ENCODE results near the gene RBM27.
A peak's percentile ranks its signal among the peaks of the same experiment; 100 is the strongest.
"Not testable (repeated sequence)": the region's sequence is repeated elsewhere in the genome, so short reads cannot be mapped to it uniquely, and the experiment has no call there.

The RBM27 gene

GRCh38 chr5:146196459-146197048 lies 6.9 kb upstream of the RBM27 start:
- peaks cover 11% of the 10 kb centered on the region for H3K27me3 Mint-ChIP-seq
- H3K9me3 Mint-ChIP-seq (ENCODE audit: low read depth), result no peaks in the 10 kb centered on the region
- H3K27ac Mint-ChIP-seq, result no peak overlapping the region
- no peaks in the 10 kb centered on the region for H3K4me1 Mint-ChIP-seq (ENCODE audit: low read depth)
- no peak overlapping the region for H3K4me3 Mint-ChIP-seq
- H3K36me3 Mint-ChIP-seq, result peaks cover 3% of the 10 kb centered on the region

- H3K4me1 Mint-ChIP-seq (ENCODE audit: low read depth), result peaks cover 6% of the 10 kb centered on the region
- peaks cover 5% of the 10 kb centered on the region for H3K27me3 Mint-ChIP-seq
- no peaks in the 10 kb centered on the region for H3K9me3 Mint-ChIP-seq (ENCODE audit: low read depth)
- no peak overlapping the region for H3K4me3 Mint-ChIP-seq
- H3K27ac Mint-ChIP-seq, result no peak overlapping the region
- H3K36me3 Mint-ChIP-seq, result peaks cover 2% of the 10 kb centered on the region
These were observed 4.1 kb upstream of the RBM27 start for GRCh38 chr5:146199176-146199815.

GRCh38 chr5:146201795-146202194 lies 1.6 kb upstream of the RBM27 start:
- not testable (repeated sequence) for H3K9me3 Mint-ChIP-seq (ENCODE audit: low read depth); H3K36me3 Mint-ChIP-seq; H3K27ac Mint-ChIP-seq; H3K27me3 Mint-ChIP-seq; H3K4me3 Mint-ChIP-seq
- peaks cover 14% of the 10 kb centered on the region for H3K4me1 Mint-ChIP-seq (ENCODE audit: low read depth)

GRCh38 chr5:146203872-146204192 lies 427 bp downstream of the RBM27 start:
- Mint-ChIP-seq H3K9me3 (ENCODE audit: low read depth) (no peaks in the 10 kb centered on the region), H3K4me3 (no peak overlapping the region), H3K27me3 (no peaks in the 10 kb centered on the region), H3K36me3 (no peaks in the 10 kb centered on the region), H3K4me1 (ENCODE audit: low read depth) (peaks cover 29% of the 10 kb centered on the region), H3K27ac (no peak overlapping the region)

GRCh38 chr5:146205499-146206202 lies 2.2 kb downstream of the RBM27 start:
- no peak overlapping the region for H3K27ac Mint-ChIP-seq
- H3K9me3 Mint-ChIP-seq (ENCODE audit: low read depth), result no peaks in the 10 kb centered on the region
- H3K4me3 Mint-ChIP-seq, result peak overlapping the region; percentile 67
- no peaks in the 10 kb centered on the region for H3K36me3 Mint-ChIP-seq
- H3K4me1 Mint-ChIP-seq (ENCODE audit: low read depth), result peaks cover 43% of the 10 kb centered on the region
- H3K27me3 Mint-ChIP-seq, result no peaks in the 10 kb centered on the region

- Mint-ChIP-seq H3K9me3 (ENCODE audit: low read depth) (no peaks in the 10 kb centered on the region), H3K27ac (no peak overlapping the region), H3K27me3 (no peaks in the 10 kb centered on the region), H3K4me1 (ENCODE audit: low read depth) (peaks cover 43% of the 10 kb centered on the region), H3K4me3 (peak overlapping the region; percentile 67), H3K36me3 (no peaks in the 10 kb centered on the region)
These were observed 2.9 kb downstream of the RBM27 start for GRCh38 chr5:146206257-146206656.

- Mint-ChIP-seq H3K27ac (no peak overlapping the region), H3K4me1 (ENCODE audit: low read depth) (peaks cover 47% of the 10 kb centered on the region), H3K36me3 (no peaks in the 10 kb centered on the region), H3K4me3 (peak overlapping the region; percentile 3), H3K27me3 (no peaks in the 10 kb centered on the region), H3K9me3 (ENCODE audit: low read depth) (no peaks in the 10 kb centered on the region)
These were observed 5.6 kb downstream of the RBM27 start for GRCh38 chr5:146208916-146209522.

- Mint-ChIP-seq H3K36me3 (no peaks in the 10 kb centered on the region), H3K4me1 (ENCODE audit: low read depth) (peaks cover 53% of the 10 kb centered on the region), H3K4me3 (no peak overlapping the region), H3K27ac (no peak overlapping the region), H3K9me3 (ENCODE audit: low read depth) (no peaks in the 10 kb centered on the region), H3K27me3 (no peaks in the 10 kb centered on the region)
These were observed 6.3 kb downstream of the RBM27 start for GRCh38 chr5:146209714-146210113.

GRCh38 chr5:146210810-146211209 lies 7.4 kb downstream of the RBM27 start:
- not testable (repeated sequence) for H3K27ac Mint-ChIP-seq; H3K9me3 Mint-ChIP-seq (ENCODE audit: low read depth); H3K36me3 Mint-ChIP-seq; H3K27me3 Mint-ChIP-seq; H3K4me3 Mint-ChIP-seq
- H3K4me1 Mint-ChIP-seq (ENCODE audit: low read depth), result peaks cover 58% of the 10 kb centered on the region

- Mint-ChIP-seq H3K4me3 (no peak overlapping the region), H3K27me3 (no peaks in the 10 kb centered on the region), H3K36me3 (no peaks in the 10 kb centered on the region), H3K27ac (no peak overlapping the region), H3K4me1 (ENCODE audit: low read depth) (peaks cover 50% of the 10 kb centered on the region), H3K9me3 (ENCODE audit: low read depth) (no peaks in the 10 kb centered on the region)
These were observed 9.9 kb downstream of the RBM27 start for GRCh38 chr5:146213210-146213826.

- not testable (repeated sequence) for H3K36me3 Mint-ChIP-seq; H3K9me3 Mint-ChIP-seq (ENCODE audit: low read depth); H3K27me3 Mint-ChIP-seq; H3K27ac Mint-ChIP-seq; H3K4me3 Mint-ChIP-seq
- peaks cover 40% of the 10 kb centered on the region for H3K4me1 Mint-ChIP-seq (ENCODE audit: low read depth)
These were observed 11.5 kb downstream of the RBM27 start for GRCh38 chr5:146214881-146215280.

- Mint-ChIP-seq H3K4me1 (ENCODE audit: low read depth) (peaks cover 34% of the 10 kb centered on the region), H3K9me3 (ENCODE audit: low read depth) (no peaks in the 10 kb centered on the region), H3K36me3 (no peaks in the 10 kb centered on the region), H3K27ac (no peak overlapping the region), H3K4me3 (no peak overlapping the region), H3K27me3 (no peaks in the 10 kb centered on the region)
These were observed 14.8 kb downstream of the RBM27 start for GRCh38 chr5:146218168-146218567.

- H3K9me3 Mint-ChIP-seq (ENCODE audit: low read depth), result no peaks in the 10 kb centered on the region
- H3K4me3 Mint-ChIP-seq, result no peak overlapping the region
- no peaks in the 10 kb centered on the region for H3K27me3 Mint-ChIP-seq
- no peaks in the 10 kb centered on the region for H3K36me3 Mint-ChIP-seq
- H3K4me1 Mint-ChIP-seq (ENCODE audit: low read depth), result peaks cover 26% of the 10 kb centered on the region
- no peak overlapping the region for H3K27ac Mint-ChIP-seq
These were observed 15.8 kb downstream of the RBM27 start for GRCh38 chr5:146219243-146219642.

- H3K4me3 Mint-ChIP-seq, result no peak overlapping the region
- no peak overlapping the region for H3K27ac Mint-ChIP-seq
- peaks cover 2% of the 10 kb centered on the region for H3K36me3 Mint-ChIP-seq
- no peaks in the 10 kb centered on the region for H3K27me3 Mint-ChIP-seq
- H3K4me1 Mint-ChIP-seq (ENCODE audit: low read depth), result peaks cover 15% of the 10 kb centered on the region
- H3K9me3 Mint-ChIP-seq (ENCODE audit: low read depth), result no peaks in the 10 kb centered on the region
These were observed 17.8 kb downstream of the RBM27 start for GRCh38 chr5:146221234-146221633.

GRCh38 chr5:146222005-146222404 lies 18.6 kb downstream of the RBM27 start:
- peaks cover 12% of the 10 kb centered on the region for H3K4me1 Mint-ChIP-seq (ENCODE audit: low read depth)
- H3K27me3 Mint-ChIP-seq, result no peaks in the 10 kb centered on the region
- H3K9me3 Mint-ChIP-seq (ENCODE audit: low read depth), result no peaks in the 10 kb centered on the region
- H3K36me3 Mint-ChIP-seq, result peaks cover 2% of the 10 kb centered on the region
- H3K27ac Mint-ChIP-seq, result no peak overlapping the region
- no peak overlapping the region for H3K4me3 Mint-ChIP-seq
